Gastroesophageal sphincter (tissue), 3 donors: ENCODE data around the gene BSG.

Experiments used
- EP300 ChIP-seq: sonication (generic); formaldehyde crosslinking; IDR thresholded peaks from one replicate; pipeline ENCODE4 v1.6.1; 2017; ENCODE audit warnings: antibody characterized with exemption, mild to moderate bottlenecking
- POLR2A ChIP-seq, 2 donors: fragments of 450-650 bp; IDR thresholded peaks; one replicate each; pipeline ENCODE4 v1.6.1; 2017; ENCODE audit warnings: antibody characterized with exemption in 2 of 2, mild to moderate bottlenecking in 2 of 2, moderate library complexity in 1 of 2
- TF ChIP-seq, protein P1 (sequence below), 4 experiments: fragments of 200-600 bp in 2 of 4; fragments of 450-650 bp in 2 of 4; sonication (generic) in 1 of 4; IDR thresholded peaks; one replicate each; pipeline ENCODE4 v1.5.1; 2017 to 2019; ENCODE audit warnings: antibody characterized with exemption in 4 of 4, mild to moderate bottlenecking in 2 of 4, moderate library complexity in 2 of 4

DNA sequence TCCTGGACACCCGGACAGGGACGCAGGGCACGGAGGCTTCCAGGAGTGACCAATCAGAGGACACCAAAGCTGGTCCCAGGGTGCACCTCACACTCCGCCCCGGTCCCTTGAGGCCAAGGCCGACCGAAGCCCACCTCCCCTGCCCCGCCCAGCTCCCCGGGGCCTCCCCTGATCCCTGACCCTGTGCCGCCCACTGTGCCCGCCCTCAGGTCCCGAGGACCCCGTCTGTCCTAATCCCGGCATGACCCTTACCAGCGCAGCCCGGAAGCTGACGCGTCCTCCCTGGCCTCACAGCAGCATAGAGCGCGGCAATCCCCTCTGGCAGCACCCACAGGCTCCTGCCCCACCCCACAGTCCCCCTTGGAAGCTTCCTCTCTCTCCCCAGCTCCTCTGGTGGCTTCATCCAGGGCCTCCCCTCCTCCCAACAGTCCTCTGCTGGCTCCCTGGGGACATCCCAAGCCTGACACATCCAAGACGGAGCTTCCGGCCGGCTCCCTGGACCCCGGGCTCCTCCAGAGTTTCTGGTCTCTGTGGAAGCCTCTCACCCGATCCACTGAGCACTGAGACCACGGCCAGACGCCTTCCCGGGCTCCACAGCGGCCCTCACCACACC, 48.2 kb upstream of the BSG start:
- TF ChIP-seq POLR2A (IDR thresholded peaks at IDR 0.05) (no peak), EP300 (no peak)
- TF ChIP-seq, protein P1, sequence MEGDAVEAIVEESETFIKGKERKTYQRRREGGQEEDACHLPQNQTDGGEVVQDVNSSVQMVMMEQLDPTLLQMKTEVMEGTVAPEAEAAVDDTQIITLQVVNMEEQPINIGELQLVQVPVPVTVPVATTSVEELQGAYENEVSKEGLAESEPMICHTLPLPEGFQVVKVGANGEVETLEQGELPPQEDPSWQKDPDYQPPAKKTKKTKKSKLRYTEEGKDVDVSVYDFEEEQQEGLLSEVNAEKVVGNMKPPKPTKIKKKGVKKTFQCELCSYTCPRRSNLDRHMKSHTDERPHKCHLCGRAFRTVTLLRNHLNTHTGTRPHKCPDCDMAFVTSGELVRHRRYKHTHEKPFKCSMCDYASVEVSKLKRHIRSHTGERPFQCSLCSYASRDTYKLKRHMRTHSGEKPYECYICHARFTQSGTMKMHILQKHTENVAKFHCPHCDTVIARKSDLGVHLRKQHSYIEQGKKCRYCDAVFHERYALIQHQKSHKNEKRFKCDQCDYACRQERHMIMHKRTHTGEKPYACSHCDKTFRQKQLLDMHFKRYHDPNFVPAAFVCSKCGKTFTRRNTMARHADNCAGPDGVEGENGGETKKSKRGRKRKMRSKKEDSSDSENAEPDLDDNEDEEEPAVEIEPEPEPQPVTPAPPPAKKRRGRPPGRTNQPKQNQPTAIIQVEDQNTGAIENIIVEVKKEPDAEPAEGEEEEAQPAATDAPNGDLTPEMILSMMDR (IDR thresholded peaks at IDR 0.05), result no peak
